ENCODE data around the gene PSMB3. TPM values are rescaled to one million over a fixed set of nuclear protein-coding genes. Genes with fewer than 3 reads are reported as not detected.

PSMB3 gene
- total RNA-seq, 1 donor = 328 TPM

DNA sequence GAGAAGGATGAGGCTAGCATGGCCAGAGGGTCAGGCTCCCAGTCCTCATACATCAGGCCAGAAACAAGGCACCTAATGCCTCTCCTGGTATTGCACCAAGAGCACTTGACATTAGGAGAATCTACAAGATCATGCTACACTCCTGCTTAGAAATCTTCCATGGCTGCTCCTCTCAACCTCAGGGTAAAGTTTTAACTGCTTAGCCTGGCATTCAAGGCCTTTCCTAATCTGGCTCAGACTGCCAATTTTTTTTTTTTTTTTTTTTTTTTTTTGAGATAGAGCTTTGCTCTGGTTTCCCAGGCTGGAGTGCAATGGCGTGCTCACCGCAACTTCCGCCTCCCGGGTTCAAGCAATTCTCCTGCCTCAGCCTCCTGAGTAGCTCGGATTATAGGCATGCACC, 38.6 kb downstream of the PSMB3 start:
- H3K4me3 ChIP-seq (ENCODE audit: low read depth, low read length) = no peak overlapping the region
- TF ChIP-seq, protein P1, sequence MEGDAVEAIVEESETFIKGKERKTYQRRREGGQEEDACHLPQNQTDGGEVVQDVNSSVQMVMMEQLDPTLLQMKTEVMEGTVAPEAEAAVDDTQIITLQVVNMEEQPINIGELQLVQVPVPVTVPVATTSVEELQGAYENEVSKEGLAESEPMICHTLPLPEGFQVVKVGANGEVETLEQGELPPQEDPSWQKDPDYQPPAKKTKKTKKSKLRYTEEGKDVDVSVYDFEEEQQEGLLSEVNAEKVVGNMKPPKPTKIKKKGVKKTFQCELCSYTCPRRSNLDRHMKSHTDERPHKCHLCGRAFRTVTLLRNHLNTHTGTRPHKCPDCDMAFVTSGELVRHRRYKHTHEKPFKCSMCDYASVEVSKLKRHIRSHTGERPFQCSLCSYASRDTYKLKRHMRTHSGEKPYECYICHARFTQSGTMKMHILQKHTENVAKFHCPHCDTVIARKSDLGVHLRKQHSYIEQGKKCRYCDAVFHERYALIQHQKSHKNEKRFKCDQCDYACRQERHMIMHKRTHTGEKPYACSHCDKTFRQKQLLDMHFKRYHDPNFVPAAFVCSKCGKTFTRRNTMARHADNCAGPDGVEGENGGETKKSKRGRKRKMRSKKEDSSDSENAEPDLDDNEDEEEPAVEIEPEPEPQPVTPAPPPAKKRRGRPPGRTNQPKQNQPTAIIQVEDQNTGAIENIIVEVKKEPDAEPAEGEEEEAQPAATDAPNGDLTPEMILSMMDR (IDR thresholded peaks at IDR 0.05; ENCODE audit: insufficient read depth, low read depth, low read length) = no peak
- DNase-seq (ENCODE audit: low read depth) = no peak

DNA sequence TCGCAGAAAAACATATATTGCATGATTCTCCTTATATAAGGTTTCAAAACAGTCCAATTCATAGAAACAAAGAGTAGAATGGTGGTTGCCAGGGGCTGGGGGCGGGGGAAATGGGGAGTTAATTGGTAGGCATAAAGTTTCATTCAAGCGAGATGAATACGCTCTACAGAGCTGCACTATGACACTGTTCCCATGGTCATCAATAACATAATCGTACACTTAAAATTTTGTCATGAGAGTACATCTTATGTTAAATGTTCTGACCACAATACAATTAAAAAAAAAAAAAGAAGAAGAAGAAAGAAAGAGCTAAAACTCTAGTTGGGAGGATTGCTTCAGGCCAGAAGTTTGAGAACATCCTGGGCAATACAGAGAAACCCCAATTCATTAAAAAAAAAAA, 41.7 kb downstream of the PSMB3 start:
- no peak overlapping the region for H3K4me3 ChIP-seq (ENCODE audit: low read depth, low read length)
- no peak for DNase-seq (ENCODE audit: low read depth)
- TF ChIP-seq, protein P1 (IDR thresholded peaks at IDR 0.05; ENCODE audit: insufficient read depth, low read depth, low read length) = no peak

DNA sequence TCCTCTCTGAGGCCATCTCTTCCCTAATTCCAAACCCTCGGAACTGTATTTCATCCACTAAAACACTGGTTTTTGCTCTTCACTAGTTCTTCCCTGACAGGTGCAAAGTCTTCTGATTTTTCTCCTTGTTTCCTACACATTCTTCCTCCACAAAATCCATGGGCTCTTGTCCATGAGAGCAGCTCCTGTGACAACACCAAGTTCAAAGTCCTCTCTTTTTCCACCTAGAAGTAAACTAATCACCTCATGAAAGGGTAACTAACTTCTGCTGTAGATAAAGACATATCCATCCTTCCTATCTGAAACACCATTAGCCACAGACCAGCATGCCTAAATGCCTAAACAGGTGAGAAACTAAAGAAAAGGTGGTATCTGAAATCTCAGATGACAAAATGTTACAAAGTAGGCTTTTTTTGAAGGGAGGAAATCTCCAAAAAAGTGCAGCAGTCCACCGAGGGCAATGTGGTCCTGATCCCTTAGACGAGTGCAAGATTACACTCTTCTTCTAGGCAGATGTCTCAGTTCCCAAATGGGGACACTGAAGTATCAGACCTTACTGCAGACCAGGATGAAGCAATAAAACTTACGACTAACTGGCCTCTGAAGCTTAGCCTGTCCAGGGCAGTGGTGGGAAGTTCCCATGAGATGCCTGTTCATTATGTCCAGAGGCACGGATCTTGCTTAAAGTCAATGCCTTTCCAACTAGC, 44.1 kb downstream of the PSMB3 start:
- DNase-seq (ENCODE audit: low read depth) = no peak
- peak overlapping the region; percentile 79 for H3K4me3 ChIP-seq (ENCODE audit: low read depth, low read length)
- TF ChIP-seq, protein P1 (IDR thresholded peaks at IDR 0.05; ENCODE audit: insufficient read depth, low read depth, low read length) = no peak

DNA sequence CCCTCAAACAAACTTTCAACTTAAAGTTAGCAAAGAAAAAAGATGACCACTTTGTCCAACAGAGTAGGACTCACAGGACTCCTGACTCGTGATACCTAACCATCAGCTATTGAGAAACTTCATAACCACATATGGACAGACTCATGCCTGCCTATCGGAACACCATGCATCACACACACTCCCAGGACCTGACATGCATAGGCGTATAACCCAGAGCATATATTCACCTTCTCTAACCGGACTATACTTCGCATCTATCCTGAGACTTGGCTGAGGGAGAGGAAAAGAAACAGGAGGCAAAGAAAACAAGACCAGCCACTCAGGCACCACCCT, 44.6 kb downstream of the PSMB3 start:
- TF ChIP-seq, protein P1 (IDR thresholded peaks at IDR 0.05; ENCODE audit: insufficient read depth, low read depth, low read length) = no peak
- H3K4me3 ChIP-seq (ENCODE audit: low read depth, low read length) = peak overlapping the region; percentile 79
- peak; percentile 72 for DNase-seq (ENCODE audit: low read depth)

DNA sequence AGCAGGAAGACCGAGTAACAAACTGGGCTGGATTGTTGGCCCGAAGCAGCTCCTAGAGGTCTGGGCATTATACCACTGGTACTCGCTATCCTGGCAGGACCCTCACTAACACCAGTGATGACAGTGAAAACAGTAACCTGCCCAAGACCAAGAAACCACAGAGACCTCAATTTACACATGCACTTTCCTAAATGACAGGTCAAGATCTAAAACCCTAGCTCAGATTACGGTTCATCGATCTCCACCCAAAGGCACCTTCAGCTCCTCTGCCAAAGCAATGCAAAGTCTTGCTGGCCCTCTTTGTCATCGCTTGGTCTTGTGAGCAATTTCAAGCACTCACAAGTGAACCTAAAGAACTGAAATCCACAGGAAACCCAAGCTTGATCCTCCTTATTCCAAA, 45.3 kb downstream of the PSMB3 start:
- H3K4me3 ChIP-seq (ENCODE audit: low read depth, low read length) = peak overlapping the region; percentile 79
- DNase-seq (ENCODE audit: low read depth) = peak; percentile 7
- TF ChIP-seq, protein P1 (IDR thresholded peaks at IDR 0.05; ENCODE audit: insufficient read depth, low read depth, low read length) = no peak

DNA sequence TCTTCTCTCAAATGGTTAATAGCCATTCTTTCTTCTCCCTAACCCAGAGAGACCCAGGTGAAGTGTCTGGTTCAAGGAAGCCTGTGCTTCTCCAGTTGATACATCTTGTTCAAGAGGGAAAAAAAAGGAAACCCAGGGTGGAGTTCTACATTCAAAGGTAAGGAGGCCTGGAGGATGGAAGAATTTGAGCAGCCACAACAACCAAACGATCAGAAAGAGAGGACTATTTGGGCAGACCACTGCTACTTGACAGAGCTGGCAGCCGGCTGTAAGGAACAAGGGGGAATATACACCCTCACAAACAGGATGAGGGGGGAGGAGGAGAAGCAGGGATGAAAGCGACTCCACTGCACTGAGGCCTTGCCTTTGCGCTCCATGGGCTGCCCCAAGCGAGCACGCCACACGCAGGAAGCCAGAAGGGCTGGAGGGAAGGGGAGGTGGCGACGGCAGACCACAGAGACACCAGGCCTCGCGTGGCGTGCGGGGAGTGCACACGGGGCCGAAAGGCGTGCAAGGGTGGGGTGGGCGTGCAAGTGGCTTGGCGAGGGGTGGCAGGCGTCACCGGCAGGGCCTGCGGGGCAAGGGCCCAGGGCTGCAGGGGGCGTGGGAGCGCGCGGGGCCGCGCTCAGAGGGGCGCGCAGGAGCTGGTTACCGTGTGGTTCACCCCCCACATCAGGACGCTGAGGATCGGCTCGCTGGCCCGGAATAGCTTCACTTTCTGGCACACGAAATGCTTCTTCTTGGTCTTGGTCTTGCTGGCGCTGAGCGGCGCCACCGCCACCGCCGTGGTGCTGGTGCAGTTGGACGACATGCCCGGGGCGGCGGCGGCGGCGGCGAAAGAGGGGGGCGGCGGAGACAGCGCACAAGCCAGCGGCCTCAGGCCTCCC, 46.3 kb downstream of the PSMB3 start:
- TF ChIP-seq, protein P1 (IDR thresholded peaks at IDR 0.05; ENCODE audit: insufficient read depth, low read depth, low read length) = no peak
- peak overlapping the region; percentile 79 for H3K4me3 ChIP-seq (ENCODE audit: low read depth, low read length)
- peak; percentile 58 for DNase-seq (ENCODE audit: low read depth)

Data from fibroblast of villous mesenchyme (primary cell).